ENCODE data around the gene RHOD.

Gene RHOD, protein sequence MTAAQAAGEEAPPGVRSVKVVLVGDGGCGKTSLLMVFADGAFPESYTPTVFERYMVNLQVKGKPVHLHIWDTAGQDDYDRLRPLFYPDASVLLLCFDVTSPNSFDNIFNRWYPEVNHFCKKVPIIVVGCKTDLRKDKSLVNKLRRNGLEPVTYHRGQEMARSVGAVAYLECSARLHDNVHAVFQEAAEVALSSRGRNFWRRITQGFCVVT

GRCh38 chr11:67056267-67057204 lies at the start of gene RHOD:
RHOD (plus strand) TSS chr11:67056847; CDS start chr11:67056903, 56 bp downstream.
- no peak for DNase-seq (ENCODE audit: low read depth)

GRCh38 chr11:67007126-67007525 lies 49.5 kb upstream of the RHOD start:
- no peak for DNase-seq (ENCODE audit: low read depth)

DNA sequence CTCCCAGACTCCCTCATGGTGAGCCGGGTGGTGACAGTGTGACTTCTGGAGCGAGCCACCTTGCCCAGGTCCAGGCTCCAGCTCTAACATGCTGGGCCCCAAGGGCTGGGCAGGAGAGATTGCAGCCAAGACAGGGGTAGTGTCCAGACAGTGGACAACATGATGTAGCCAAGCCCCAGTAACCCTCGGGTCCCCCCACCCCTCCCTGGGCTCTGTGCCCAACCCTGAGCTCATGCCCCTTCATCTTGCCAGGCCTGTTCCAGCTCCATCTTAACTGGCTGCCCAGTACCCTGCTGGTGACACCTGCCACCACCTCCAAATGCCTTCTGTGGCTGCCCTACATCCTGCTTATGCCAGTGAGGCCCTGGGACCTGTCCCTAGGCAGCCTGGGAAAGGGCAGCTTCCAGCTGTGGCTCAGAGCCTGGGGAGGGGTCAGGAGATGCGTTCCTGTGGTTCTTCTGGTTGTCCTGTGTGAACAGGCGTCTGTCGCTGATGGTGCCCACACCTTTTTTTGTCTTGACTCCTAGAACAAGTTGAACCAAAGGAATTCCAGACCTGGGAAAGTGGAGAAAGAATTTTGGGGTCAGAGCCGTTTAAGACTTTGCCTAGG lies 46.2 kb upstream of the RHOD start:
- DNase-seq (ENCODE audit: low read depth): no peak

DNA sequence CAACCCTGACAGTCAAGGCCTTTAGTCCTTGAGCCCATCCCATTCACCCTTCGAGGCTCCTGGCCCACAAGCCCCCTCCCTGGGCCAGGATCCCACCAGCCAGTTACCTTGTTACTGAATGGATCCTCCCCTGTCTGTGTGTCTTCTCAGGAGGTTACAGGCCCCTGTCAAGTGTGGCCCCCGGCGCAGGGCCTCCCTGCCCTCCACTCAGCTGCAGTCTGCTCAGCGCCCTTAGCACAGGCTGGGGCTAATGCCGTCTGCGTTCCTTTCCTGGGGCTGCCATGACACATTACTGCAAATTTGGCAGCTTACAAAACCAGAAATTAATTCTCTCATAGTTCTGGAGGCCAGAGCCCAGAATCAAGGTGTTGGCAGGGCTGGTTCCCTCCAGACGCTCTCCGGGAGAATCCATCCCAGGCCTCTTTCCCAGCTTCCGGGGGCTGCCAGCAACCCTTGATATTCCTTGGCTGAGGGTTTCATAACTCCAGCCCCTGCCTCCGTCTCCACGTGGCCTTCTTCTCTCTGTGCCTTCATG lies 43.1 kb upstream of the RHOD start:
- no peak for DNase-seq (ENCODE audit: low read depth)

DNA sequence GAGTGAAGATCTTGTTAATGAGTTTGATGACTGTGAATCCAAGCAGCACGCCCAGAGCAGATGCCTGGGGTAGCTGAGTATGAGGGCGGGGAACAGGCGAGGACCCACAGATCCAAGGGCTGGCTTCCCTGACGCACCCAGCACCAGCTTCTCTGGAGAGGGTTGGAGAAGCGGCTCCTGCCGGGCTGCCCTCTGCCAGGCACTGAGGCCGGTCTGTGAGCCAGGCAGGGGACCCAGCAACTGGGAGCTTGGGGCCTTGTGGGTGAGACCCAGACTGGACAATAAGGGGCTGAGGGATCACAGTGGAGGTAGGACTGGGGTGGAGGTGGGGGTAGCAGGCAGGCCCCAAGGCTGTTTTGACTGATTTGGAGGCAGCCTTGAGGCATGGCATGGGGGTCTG lies 42.3 kb upstream of the RHOD start:
- no peak for DNase-seq (ENCODE audit: low read depth)

DNA sequence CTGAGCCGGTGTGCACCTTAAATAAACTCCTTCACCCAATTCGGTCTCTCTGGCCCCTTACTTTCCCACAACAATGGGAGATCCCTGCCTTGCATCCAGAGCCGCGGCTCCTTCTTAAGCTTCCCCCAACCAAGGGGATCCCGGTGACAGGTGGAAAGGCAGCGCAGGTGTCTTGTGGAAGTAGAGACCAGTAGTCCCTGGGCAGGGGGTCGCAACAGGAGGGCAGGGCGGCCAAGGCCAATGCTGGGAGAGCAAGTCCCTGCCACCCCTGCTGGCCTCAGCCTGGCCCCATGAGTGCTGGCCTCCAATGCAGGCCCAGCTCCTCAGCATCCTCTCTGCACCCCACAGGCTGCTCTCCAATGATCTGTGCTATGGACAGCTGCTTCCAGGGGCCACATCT lies 41.6 kb upstream of the RHOD start:
- no peak for DNase-seq (ENCODE audit: low read depth)

DNA sequence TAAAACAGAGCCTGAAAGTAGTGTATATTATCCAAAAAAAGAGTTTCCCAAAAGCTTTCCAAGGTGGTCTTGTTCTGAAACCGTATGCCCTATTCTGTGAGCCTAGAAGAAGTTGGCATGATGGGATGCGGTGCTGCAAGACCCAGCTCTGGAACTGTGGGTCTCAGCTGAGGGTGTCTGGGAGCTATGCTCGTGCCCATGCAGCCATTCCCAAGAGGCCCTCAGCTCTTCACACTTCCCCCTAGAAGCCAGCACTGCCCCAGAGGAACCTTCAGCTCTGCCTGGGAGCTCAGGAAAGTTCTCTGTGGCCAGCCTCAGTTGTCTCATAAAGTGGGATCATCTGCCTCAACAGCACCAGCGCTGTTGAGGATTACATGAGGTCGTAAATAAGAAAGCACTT lies 40.1 kb upstream of the RHOD start:
- DNase-seq (ENCODE audit: low read depth): no peak

- no peak for DNase-seq (ENCODE audit: low read depth)
Observed at GRCh38 chr11:67020949-67021348, 35.7 kb upstream of the RHOD start.

DNA sequence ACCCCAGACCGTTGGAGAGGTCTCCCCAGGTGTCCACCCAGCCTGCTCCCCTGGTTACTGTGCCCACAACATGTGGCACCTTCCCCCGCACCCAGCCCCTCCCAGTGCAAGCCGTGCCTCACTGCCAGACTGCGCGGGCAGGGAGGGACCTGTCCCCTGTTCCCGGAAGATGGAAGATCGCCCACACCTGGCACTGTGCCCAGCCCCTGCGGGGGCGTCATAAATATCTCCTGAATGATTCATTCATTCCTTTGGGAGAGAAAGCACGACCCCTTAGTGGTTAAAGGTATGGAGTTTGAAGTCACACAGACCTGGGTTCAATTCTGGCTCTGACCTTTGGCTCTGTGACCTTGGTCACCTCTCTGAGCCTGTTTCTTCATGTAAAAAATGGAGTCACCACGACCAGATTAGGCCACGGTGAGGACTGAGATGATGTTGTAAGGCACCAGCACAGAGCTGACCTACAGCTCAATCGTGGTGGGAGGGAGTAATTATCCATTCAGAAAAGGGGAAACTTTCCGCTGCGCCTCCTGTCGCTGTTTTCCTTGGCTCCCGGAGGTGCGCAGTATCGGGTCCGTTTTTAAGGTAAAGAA lies 34.2 kb upstream of the RHOD start:
- DNase-seq (ENCODE audit: low read depth): no peak

- no peak for DNase-seq (ENCODE audit: low read depth)
Observed at GRCh38 chr11:67022961-67023956, 33.4 kb upstream of the RHOD start, which contains the start of gene SYT12. SYT12 (plus strand) TSS chr11:67023134; CDS start chr11:67030145, 7,011 bp downstream.

DNA sequence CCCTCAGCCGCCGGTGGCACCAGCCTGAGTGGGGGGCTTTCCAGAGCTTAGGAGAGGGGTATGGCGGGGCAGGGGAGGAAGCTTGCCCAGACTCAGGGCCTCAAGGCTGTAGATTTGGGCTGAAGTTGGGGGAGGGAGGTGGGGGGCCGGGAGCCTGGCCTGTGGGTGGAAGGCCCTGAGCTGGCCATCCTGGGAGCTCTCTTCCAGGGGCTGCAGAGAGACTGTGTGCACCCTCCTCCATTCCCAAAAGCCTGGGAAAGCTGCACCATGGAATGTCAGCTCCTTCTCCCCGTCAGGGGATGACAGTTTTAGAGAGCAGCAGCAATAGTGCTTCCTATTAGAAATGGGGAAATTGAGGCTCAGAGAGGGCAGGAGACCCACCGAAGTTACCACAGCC lies 32.7 kb upstream of the RHOD start:
- no peak for DNase-seq (ENCODE audit: low read depth)

GRCh38 chr11:67024410-67024809 lies 32.2 kb upstream of the RHOD start:
- DNase-seq (ENCODE audit: low read depth): peak; percentile 14

- DNase-seq (ENCODE audit: low read depth): no peak
Observed at GRCh38 chr11:67024966-67025365, 31.7 kb upstream of the RHOD start.

GRCh38 chr11:67025750-67026149 lies 30.9 kb upstream of the RHOD start:
- DNase-seq (ENCODE audit: low read depth): no peak

DNA sequence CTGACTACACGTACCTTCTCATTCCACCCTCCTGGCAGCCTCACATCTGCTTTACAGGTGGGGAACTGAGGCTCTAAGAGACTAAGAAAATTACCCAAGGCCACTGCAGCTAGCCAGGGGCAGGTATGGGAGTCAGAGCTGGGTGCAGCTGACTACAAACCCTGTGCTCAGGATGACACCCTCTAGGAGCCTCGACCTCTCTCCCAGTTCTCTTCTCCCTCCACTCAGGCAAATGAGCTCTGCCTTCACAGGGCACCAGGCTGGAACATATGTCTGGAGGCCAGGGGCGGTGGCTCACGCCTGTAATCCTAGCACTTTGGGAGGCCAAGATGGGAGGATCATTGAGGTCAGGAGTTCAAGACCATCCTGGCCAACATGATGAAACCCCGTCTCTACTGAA lies 29.7 kb upstream of the RHOD start:
- DNase-seq (ENCODE audit: low read depth): no peak

GRCh38 chr11:67027483-67027930 lies 29.1 kb upstream of the RHOD start:
- DNase-seq (ENCODE audit: low read depth): no peak

GRCh38 chr11:67027943-67028542 lies 28.6 kb upstream of the RHOD start:
- DNase-seq (ENCODE audit: low read depth): no peak

GRCh38 chr11:67029146-67029545 lies 27.5 kb upstream of the RHOD start:
- DNase-seq (ENCODE audit: low read depth): no peak

GRCh38 chr11:67030976-67031375 lies 25.7 kb upstream of the RHOD start:
- no peak for DNase-seq (ENCODE audit: low read depth)

GRCh38 chr11:67031791-67032561 lies 24.7 kb upstream of the RHOD start:
- no peak for DNase-seq (ENCODE audit: low read depth)

Data from stimulated activated CD8-positive, alpha-beta memory T cell treated with anti-CD3 and anti-CD28 coated beads, Interleukin-15, amount 100 ng/mL, for 1 hour (primary cell).